Stimulated activated CD4-positive, alpha-beta T cell treated with anti-CD3 and anti-CD28 coated beads, Interleukin-12 subunit alpha, Interleukin-12 subunit beta, amount 100 ng/mL, for 24 hours (primary cell): ENCODE measurements around the gene LMO3.

ENCODE experiments used
- DNase-seq, 2 experiments: peaks; one replicate each; pipeline ENCODE4 v3.0.0-alpha.2; 2020; ENCODE audit warnings: low read depth in 2 of 2

Gene LMO3

GRCh38 chr12:16600525-16600924 lies 5.4 kb downstream of the LMO3 start:
- no peak for DNase-seq

- no peak for DNase-seq
Observed at GRCh38 chr12:16599081-16599480, 6.9 kb downstream of the LMO3 start.

- DNase-seq: no peak
Observed at GRCh38 chr12:16594797-16595196, 11.2 kb downstream of the LMO3 start.

- no peak for DNase-seq
Observed at GRCh38 chr12:16593546-16593945, 12.4 kb downstream of the LMO3 start.

- DNase-seq: no peak
Observed at GRCh38 chr12:16590645-16591044, 15.3 kb downstream of the LMO3 start.

GRCh38 chr12:16588812-16589211 lies 17.1 kb downstream of the LMO3 start:
- DNase-seq: no peak

- DNase-seq: no peak
Observed at GRCh38 chr12:16587514-16587913, 18.4 kb downstream of the LMO3 start.

GRCh38 chr12:16587110-16587453 lies 18.9 kb downstream of the LMO3 start:
- no peak for DNase-seq

GRCh38 chr12:16586350-16587109 lies 19.4 kb downstream of the LMO3 start:
- no peak for DNase-seq

GRCh38 chr12:16585781-16586180 lies 20.2 kb downstream of the LMO3 start:
- DNase-seq: no peak

GRCh38 chr12:16583969-16584745 lies 21.8 kb downstream of the LMO3 start:
- DNase-seq: no peak

GRCh38 chr12:16581416-16581815 lies 24.5 kb downstream of the LMO3 start:
- no peak for DNase-seq

GRCh38 chr12:16579041-16579440 lies 26.9 kb downstream of the LMO3 start:
- no peak for DNase-seq

GRCh38 chr12:16573398-16574077 lies 32.4 kb downstream of the LMO3 start:
- no peak for DNase-seq

GRCh38 chr12:16568873-16569272 lies 37.1 kb downstream of the LMO3 start:
- no peak for DNase-seq

GRCh38 chr12:16564675-16565074 lies 41.3 kb downstream of the LMO3 start:
- DNase-seq: no peak

GRCh38 chr12:16563504-16563903 lies 42.5 kb downstream of the LMO3 start:
- no peak for DNase-seq

- no peak for DNase-seq
Observed at GRCh38 chr12:16562921-16563320, 43.0 kb downstream of the LMO3 start.

GRCh38 chr12:16562435-16562834 lies 43.5 kb downstream of the LMO3 start:
- no peak for DNase-seq

- DNase-seq: no peak
Observed at GRCh38 chr12:16560273-16560672, 45.7 kb downstream of the LMO3 start.

GRCh38 chr12:16555630-16556029 lies 50.3 kb downstream of the LMO3 start:
- no peak for DNase-seq

- no peak for DNase-seq
Observed at GRCh38 chr12:16553457-16553856, 52.5 kb downstream of the LMO3 start.

- DNase-seq: no peak
Observed at GRCh38 chr12:16552301-16552700, 53.7 kb downstream of the LMO3 start.
